Measurements from ENCODE around the gene STRIT1.

DNA sequence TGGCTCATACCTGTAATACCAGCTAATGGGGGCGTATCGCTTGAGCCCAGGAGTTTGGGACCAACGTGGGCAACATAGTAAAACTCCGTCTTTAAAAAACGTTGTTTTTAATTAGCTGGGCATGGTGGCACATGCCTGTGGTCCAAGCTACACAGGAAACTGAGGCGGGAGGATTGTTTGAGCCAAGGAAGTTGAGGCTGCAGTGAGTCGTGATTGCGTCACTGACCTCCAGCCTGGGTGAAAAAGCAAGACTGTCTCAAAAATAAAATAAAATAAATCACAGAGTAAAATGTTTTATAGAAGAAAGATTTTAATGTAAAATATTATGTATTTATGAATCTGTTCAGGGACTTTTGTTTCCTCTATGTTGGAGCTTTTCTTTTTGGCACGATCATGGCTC is 15.3 kb upstream of the STRIT1 start:
- TF ChIP-seq, protein P1, sequence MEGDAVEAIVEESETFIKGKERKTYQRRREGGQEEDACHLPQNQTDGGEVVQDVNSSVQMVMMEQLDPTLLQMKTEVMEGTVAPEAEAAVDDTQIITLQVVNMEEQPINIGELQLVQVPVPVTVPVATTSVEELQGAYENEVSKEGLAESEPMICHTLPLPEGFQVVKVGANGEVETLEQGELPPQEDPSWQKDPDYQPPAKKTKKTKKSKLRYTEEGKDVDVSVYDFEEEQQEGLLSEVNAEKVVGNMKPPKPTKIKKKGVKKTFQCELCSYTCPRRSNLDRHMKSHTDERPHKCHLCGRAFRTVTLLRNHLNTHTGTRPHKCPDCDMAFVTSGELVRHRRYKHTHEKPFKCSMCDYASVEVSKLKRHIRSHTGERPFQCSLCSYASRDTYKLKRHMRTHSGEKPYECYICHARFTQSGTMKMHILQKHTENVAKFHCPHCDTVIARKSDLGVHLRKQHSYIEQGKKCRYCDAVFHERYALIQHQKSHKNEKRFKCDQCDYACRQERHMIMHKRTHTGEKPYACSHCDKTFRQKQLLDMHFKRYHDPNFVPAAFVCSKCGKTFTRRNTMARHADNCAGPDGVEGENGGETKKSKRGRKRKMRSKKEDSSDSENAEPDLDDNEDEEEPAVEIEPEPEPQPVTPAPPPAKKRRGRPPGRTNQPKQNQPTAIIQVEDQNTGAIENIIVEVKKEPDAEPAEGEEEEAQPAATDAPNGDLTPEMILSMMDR (IDR thresholded peaks at IDR 0.05; ENCODE audit: poor library complexity): no peak
- TF ChIP-seq EZH2 (IDR thresholded peaks at IDR 0.05; ENCODE audit: borderline replicate concordance) (no peak), EZH2phosphoT487 (IDR thresholded peaks at IDR 0.05; ENCODE audit: low read depth, severe bottlenecking, unreplicated experiment) (no peak)

All from hepatocyte (in vitro differentiated cells).